Keratinocyte (primary cell): ENCODE results near the gene TSTD2. TPM values are rescaled to one million over a fixed set of nuclear protein-coding genes. Genes with fewer than 3 reads are reported as not detected.

ENCODE experiments used
- DNase-seq: peaks from one replicate; pipeline ENCODE4 v3.0.0-alpha.2; 2011; ENCODE audit warnings: low read depth, missing footprints, low spot score
- FAIRE-seq: peaks from 2 replicates; lab custom pipeline; 2011; peaks lifted over from hg19 to GRCh38; lab: Jason Lieb, UNC
- H2AFZ ChIP-seq: 2 replicates; pipeline ENCODE4 v1.6.0; 2012; ENCODE audit warnings: low read length, control low read depth, inconsistent platforms; ENCODE audit not compliant: control insufficient read depth
- H3K27ac ChIP-seq: 2 replicates; pipeline ENCODE4 v1.5.1; 2011; ENCODE audit warnings: low read length; ENCODE audit not compliant: control insufficient read depth, insufficient read depth
- H3K27me3 ChIP-seq: 3 replicates; pipeline ENCODE4 v1.6.0; 2011; ENCODE audit warnings: low read length; ENCODE audit not compliant: control insufficient read depth, insufficient read depth; ENCODE audit errors: extremely low read depth
- H3K36me3 ChIP-seq, 2 experiments: 2 replicates in 1 of 2; 3 replicates in 1 of 2; pipeline ENCODE4 v1.5.1; 2011; ENCODE audit warnings: low read length in 2 of 2, mild to moderate bottlenecking in 1 of 2; ENCODE audit not compliant: control insufficient read depth in 2 of 2, insufficient read depth in 2 of 2; ENCODE audit errors: extremely low read depth in 1 of 2
- H3K4me1 ChIP-seq: 3 replicates; pipeline ENCODE4 v1.5.1; 2011; ENCODE audit warnings: low read length; ENCODE audit not compliant: control insufficient read depth, insufficient read depth; ENCODE audit errors: extremely low read depth
- H3K4me2 ChIP-seq: 3 replicates; pipeline ENCODE4 v1.6.0; 2011; ENCODE audit warnings: low read depth, low read length; ENCODE audit not compliant: control insufficient read depth, insufficient read depth; ENCODE audit errors: extremely low read depth
- H3K4me3 ChIP-seq, 3 experiments: fragments of 200-600 bp in 1 of 3; sonication (generic) in 1 of 3; 2 replicates in 2 of 3; 3 replicates in 1 of 3; pipeline ENCODE4 v1.5.1; 2011 to 2016; ENCODE audit warnings: low read length in 3 of 3, mild to moderate bottlenecking in 3 of 3, control low read depth in 2 of 3, inconsistent platforms in 1 of 3, low read depth in 1 of 3, mixed read lengths in 1 of 3, mixed run types in 1 of 3, moderate library complexity in 1 of 3; ENCODE audit not compliant: control insufficient read depth in 2 of 3, insufficient read depth in 2 of 3; ENCODE audit errors: extremely low read depth in 1 of 3
- H3K79me2 ChIP-seq: 2 replicates; pipeline ENCODE4 v1.6.0; 2012; ENCODE audit warnings: low read length; ENCODE audit not compliant: control insufficient read depth, insufficient read depth
- H3K9ac ChIP-seq: 3 replicates; pipeline ENCODE4 v1.6.0; 2011; ENCODE audit warnings: low read length; ENCODE audit not compliant: control insufficient read depth, insufficient read depth; ENCODE audit errors: extremely low read depth
- H3K9me1 ChIP-seq: 3 replicates; pipeline ENCODE4 v1.6.0; 2011; ENCODE audit warnings: low read length; ENCODE audit not compliant: control insufficient read depth, insufficient read depth; ENCODE audit errors: extremely low read depth
- H3K9me3 ChIP-seq: 2 replicates; pipeline ENCODE4 v1.5.1; 2012; ENCODE audit warnings: low read depth, low read length; ENCODE audit not compliant: control insufficient read depth
- H4K20me1 ChIP-seq: 3 replicates; pipeline ENCODE4 v1.6.0; 2011; ENCODE audit warnings: low read length; ENCODE audit not compliant: control insufficient read depth, insufficient read depth; ENCODE audit errors: extremely low read depth
- CTCF ChIP-seq, 3 experiments: IDR thresholded peaks in 1 of 3; conservative IDR thresholded peaks in 1 of 3; optimal IDR thresholded peaks in 1 of 3; 2 replicates in 2 of 3; 3 replicates in 1 of 3; pipeline versions ENCODE3 to v1.5.1; 2011; ENCODE audit warnings: low read length in 3 of 3, mild to moderate bottlenecking in 3 of 3, moderate library complexity in 2 of 3, control low read depth in 1 of 3, inconsistent platforms in 1 of 3; ENCODE audit not compliant: insufficient read depth in 2 of 3; ENCODE audit errors: extremely low read depth in 1 of 3
- EZH2 ChIP-seq: IDR thresholded peaks from one replicate; pipeline ENCODE4 v1.6.1; 2012; ENCODE audit warnings: inconsistent platforms, mild to moderate bottlenecking, low read length, moderate library complexity
- dilution Hi-C: fragments of 300-500 bp; cut with MboI; formaldehyde crosslinking; loops from one replicate; pipeline ENCODE4 v1.7.0; 2020; ENCODE audit warnings: low sequenced_read_pairs; ENCODE audit not compliant: extremely low pct_ligation_motif_present
- polyA plus RNA-seq, 5 experiments: library from polyadenylated mRNA; depleted of rRNA in 3 of 5; stranded (reverse) in 3 of 5; stranded (forward) in 1 of 5; unstranded in 1 of 5; fragments of >200 nt; gene quantifications; 1 replicate in 1 of 5; 2 replicates in 3 of 5; 3 replicates in 1 of 5; pipeline versions ENCODE4 v1.2.1 to v1.2.3, GENCODE V29; 2011 to 2012; ENCODE audit warnings: missing spikeins in 2 of 5, low read depth in 1 of 5, low replicate concordance in 1 of 5

TSTD2 gene
- polyA plus RNA-seq, 1 donor (not counting 4 experiments of a cell fraction or from before 2014, with no cell fraction given) = 17.2 TPM

- Histone ChIP-seq H3K4me3 (no peak overlapping the region), H3K79me2 (peaks cover 57% of the 10 kb centered on the region), H3K9me1 (peaks cover 4% of the 10 kb centered on the region), H4K20me1 (peaks cover 3% of the 10 kb centered on the region), H3K27me3 (no peaks in the 10 kb centered on the region), H3K27ac (no peak overlapping the region), H3K4me1 (peaks cover 11% of the 10 kb centered on the region), H3K4me2 (no peak overlapping the region), H3K9me3 (no peaks in the 10 kb centered on the region), H3K9ac (no peak overlapping the region), H3K36me3 (peaks cover 9 to 17% of the 10 kb centered on the region in 2 experiments), H2AFZ (no peak overlapping the region)
- FAIRE-seq = no peak
- TF ChIP-seq EZH2 (no peak), CTCF (optimal IDR thresholded peaks at IDR 0.05 in 1 of 3, IDR thresholded peaks at IDR 0.05 in 1 of 3, conservative IDR thresholded peaks at IDR 0.05 in 1 of 3; ENCODE audit: extremely low read depth in 1 of 3, insufficient read depth in 2 of 3, low read length in 3 of 3) (no peak)
- no peak for DNase-seq
- dilution Hi-C loops = no loop called here
These were observed 7.2 kb upstream of the TSTD2 start for GRCh38 chr9:97640325-97640724.

- DNase-seq (no peak), FAIRE-seq (no peak)
- Histone ChIP-seq H3K79me2 (peaks cover 72% of the 10 kb centered on the region), H4K20me1 (peaks cover 3% of the 10 kb centered on the region), H3K4me3 (no peak overlapping the region), H2AFZ (no peak overlapping the region), H3K27me3 (no peaks in the 10 kb centered on the region), H3K9ac (no peak overlapping the region), H3K27ac (no peak overlapping the region), H3K36me3 (peaks cover 9 to 17% of the 10 kb centered on the region in 2 experiments), H3K4me2 (peak overlapping the region; percentile 10), H3K9me3 (no peaks in the 10 kb centered on the region), H3K4me1 (peaks cover 17% of the 10 kb centered on the region), H3K9me1 (peaks cover 4% of the 10 kb centered on the region)
- TF ChIP-seq EZH2 = no peak
- peak in 2 of 3 experiments; percentile 16 to 35 for TF ChIP-seq CTCF (optimal IDR thresholded peaks at IDR 0.05 in 1 of 3, IDR thresholded peaks at IDR 0.05 in 1 of 3, conservative IDR thresholded peaks at IDR 0.05 in 1 of 3; ENCODE audit: extremely low read depth in 1 of 3, insufficient read depth in 2 of 3, low read length in 3 of 3)
- dilution Hi-C loops = no loop called here
These were observed 5.5 kb upstream of the TSTD2 start for GRCh38 chr9:97638666-97639065.
